Activated T-cell treated with anti-CD3 and anti-CD28 coated beads, Interleukin-2, amount 50 U/mL, for 4 hours (primary cell): ENCODE measurements around the gene FRAT1. TPM values are rescaled to one million over a fixed set of nuclear protein-coding genes. Genes with fewer than 3 reads are reported as not detected.
"Not testable (repeated sequence)": the region's sequence is repeated elsewhere in the genome, so short reads cannot be mapped to it uniquely, and the experiment has no call there.

Experiments
- ATAC-seq, 2 donors: fragments of 200-7000 bp; cut with Tn5 transposase; one replicate each; pipeline ENCODE4 v1.10.0; 2021
- DNase-seq: peaks from one replicate; pipeline ENCODE4 v3.0.0-alpha.2; 2020
- H3K27me3 Mint-ChIP-seq: one replicate; pipeline ENCODE4 v1.8.0; 2021; ENCODE audit warnings: low read depth, mixed read lengths
- H3K36me3 Mint-ChIP-seq: one replicate; pipeline ENCODE4 v1.8.0; 2022; ENCODE audit warnings: mixed read lengths; ENCODE audit not compliant: insufficient read depth
- H3K4me1 Mint-ChIP-seq: one replicate; pipeline ENCODE4 v1.8.0; 2021; ENCODE audit warnings: low read depth, mixed read lengths
- H3K4me3 Mint-ChIP-seq: one replicate; pipeline ENCODE4 v1.8.0; 2021; ENCODE audit warnings: mild to moderate bottlenecking, moderate library complexity, mixed read lengths
- H3K9me3 Mint-ChIP-seq: one replicate; pipeline ENCODE4 v1.8.0; 2021; ENCODE audit warnings: mixed read lengths
- total RNA-seq, 3 donors: library from RNA; stranded (reverse); gene quantifications; one replicate each; pipeline ENCODE4 v1.2.1, GENCODE V29; 2021

Gene FRAT1
- 1 to 10 TPM; 1.6 to 3.2 (median 2.4) TPM for total RNA-seq

GRCh38 chr10:97318772-97319651 lies at the start of gene FRAT1:
Gene FRAT1, plus strand, starts transcription at chr10:97319271. Its CDS starts 183 bp downstream, at chr10:97319454.
- DNase-seq = peak; percentile 87
- Mint-ChIP-seq H3K4me3 (peak within 1 kb of the TSS; percentile 92), H3K36me3 (no peaks in the 10 kb centered on the region), H3K27me3 (no peaks in the 10 kb centered on the region), H3K4me1 (peaks cover 33% of the 10 kb centered on the region), H3K9me3 (no peaks in the 10 kb centered on the region)
- peak; percentile 76 for ATAC-seq

- ATAC-seq (no peak), DNase-seq (no peak)
- no peak overlapping the region for H3K4me3 Mint-ChIP-seq
- no peaks in the 10 kb centered on the region for H3K27me3 Mint-ChIP-seq
- no peaks in the 10 kb centered on the region for H3K9me3 Mint-ChIP-seq
- H3K36me3 Mint-ChIP-seq = peaks cover 4% of the 10 kb centered on the region
- H3K4me1 Mint-ChIP-seq = peaks cover 5% of the 10 kb centered on the region
These were observed 48.4 kb upstream of the FRAT1 start for GRCh38 chr10:97270523-97271154.

- Mint-ChIP-seq H3K9me3 (no peaks in the 10 kb centered on the region), H3K36me3 (no peaks in the 10 kb centered on the region), H3K27me3 (no peaks in the 10 kb centered on the region), H3K4me3 (no peak overlapping the region), H3K4me1 (peaks cover 5% of the 10 kb centered on the region)
- ATAC-seq (no peak), DNase-seq (no peak)
These were observed 45.4 kb upstream of the FRAT1 start for GRCh38 chr10:97273700-97274099.

GRCh38 chr10:97274828-97275227 lies 44.2 kb upstream of the FRAT1 start:
- Mint-ChIP-seq H3K4me1 (peaks cover 8% of the 10 kb centered on the region), H3K9me3 (no peaks in the 10 kb centered on the region), H3K4me3 (no peak overlapping the region), H3K27me3 (no peaks in the 10 kb centered on the region), H3K36me3 (no peaks in the 10 kb centered on the region)
- no peak for ATAC-seq
- no peak for DNase-seq

GRCh38 chr10:97277551-97277950 lies 41.5 kb upstream of the FRAT1 start:
- Mint-ChIP-seq H3K36me3 (no peaks in the 10 kb centered on the region), H3K4me1 (peaks cover 18% of the 10 kb centered on the region), H3K27me3 (no peaks in the 10 kb centered on the region), H3K9me3 (no peaks in the 10 kb centered on the region), H3K4me3 (no peak overlapping the region)
- ATAC-seq (no peak), DNase-seq (no peak)

- Mint-ChIP-seq H3K36me3 (no peaks in the 10 kb centered on the region), H3K27me3 (no peaks in the 10 kb centered on the region), H3K4me3 (no peak overlapping the region), H3K9me3 (no peaks in the 10 kb centered on the region), H3K4me1 (peaks cover 18% of the 10 kb centered on the region)
- ATAC-seq (peak; percentile 62 to 67), DNase-seq (no peak)
These were observed 40.5 kb upstream of the FRAT1 start for GRCh38 chr10:97278491-97278989.

GRCh38 chr10:97279121-97279815 lies 39.8 kb upstream of the FRAT1 start:
- Mint-ChIP-seq H3K27me3 (no peaks in the 10 kb centered on the region), H3K36me3 (no peaks in the 10 kb centered on the region), H3K4me3 (no peak overlapping the region), H3K4me1 (peaks cover 18% of the 10 kb centered on the region), H3K9me3 (no peaks in the 10 kb centered on the region)
- no peak for ATAC-seq
- no peak for DNase-seq

GRCh38 chr10:97280783-97281182 lies 38.3 kb upstream of the FRAT1 start:
- H3K4me1 Mint-ChIP-seq = peaks cover 19% of the 10 kb centered on the region
- H3K36me3 Mint-ChIP-seq = no peaks in the 10 kb centered on the region
- no peaks in the 10 kb centered on the region for H3K9me3 Mint-ChIP-seq
- H3K4me3 Mint-ChIP-seq = no peak overlapping the region
- peak in 1 of 2 donors; percentile 43 for ATAC-seq
- DNase-seq = no peak
- H3K27me3 Mint-ChIP-seq = no peaks in the 10 kb centered on the region

GRCh38 chr10:97290076-97290475 lies 29.0 kb upstream of the FRAT1 start:
- H3K4me1 Mint-ChIP-seq = peaks cover 18% of the 10 kb centered on the region
- not testable (repeated sequence) for DNase-seq, H3K9me3 Mint-ChIP-seq, ATAC-seq, H3K36me3 Mint-ChIP-seq, H3K4me3 Mint-ChIP-seq, H3K27me3 Mint-ChIP-seq

GRCh38 chr10:97290576-97291356 lies 28.3 kb upstream of the FRAT1 start:
- Mint-ChIP-seq H3K4me3 (peak overlapping the region; percentile 37), H3K4me1 (peaks cover 17% of the 10 kb centered on the region)
- H3K9me3 Mint-ChIP-seq, ATAC-seq, H3K36me3 Mint-ChIP-seq, H3K27me3 Mint-ChIP-seq, DNase-seq: not testable (repeated sequence)

- DNase-seq = no peak
- peak overlapping the region; percentile 83 for H3K4me3 Mint-ChIP-seq
- no peaks in the 10 kb centered on the region for H3K9me3 Mint-ChIP-seq
- peaks cover 14% of the 10 kb centered on the region for H3K4me1 Mint-ChIP-seq
- peaks cover 3% of the 10 kb centered on the region for H3K36me3 Mint-ChIP-seq
- peak in 1 of 2 donors; percentile 2 for ATAC-seq
- H3K27me3 Mint-ChIP-seq = no peaks in the 10 kb centered on the region
These were observed 27.5 kb upstream of the FRAT1 start for GRCh38 chr10:97291357-97292096.

- H3K4me3 Mint-ChIP-seq = peak within 1 kb of the TSS; percentile 83
These were observed 26.8 kb upstream of the FRAT1 start, which contains the start of gene ARHGAP19 for GRCh38 chr10:97292097-97292861. Gene ARHGAP19, minus strand, starts transcription at chr10:97292637. Its CDS starts 10 bp downstream, at chr10:97292627.

GRCh38 chr10:97292862-97293198 lies 26.2 kb upstream of the FRAT1 start:
- no peaks in the 10 kb centered on the region for H3K9me3 Mint-ChIP-seq
- peaks cover 14% of the 10 kb centered on the region for H3K4me1 Mint-ChIP-seq
- DNase-seq (no peak), ATAC-seq (no peak)
- no peaks in the 10 kb centered on the region for H3K27me3 Mint-ChIP-seq
- H3K4me3 Mint-ChIP-seq = peak overlapping the region; percentile 83
- H3K36me3 Mint-ChIP-seq = peaks cover 3% of the 10 kb centered on the region

More at GRCh38 chr10:97292097-97292861, 26.8 kb upstream of the FRAT1 start, which contains the start of gene ARHGAP19:
- DNase-seq = peak; percentile 87
- H3K4me1 Mint-ChIP-seq = peaks cover 14% of the 10 kb centered on the region
- peak; percentile 98 to 99 for ATAC-seq
- H3K27me3 Mint-ChIP-seq = no peaks in the 10 kb centered on the region
- peaks cover 3% of the 10 kb centered on the region for H3K36me3 Mint-ChIP-seq
- no peaks in the 10 kb centered on the region for H3K9me3 Mint-ChIP-seq
